ENCODE data around the gene ARHGAP10. TPM values are rescaled to one million over a fixed set of nuclear protein-coding genes. Genes with fewer than 3 reads are reported as not detected.

Gene ARHGAP10
- total and polyA plus RNA-seq, 2 donors (not counting 1 experiment from before 2014, with no cell fraction given) = 0.10 to 0.34 TPM

DNA sequence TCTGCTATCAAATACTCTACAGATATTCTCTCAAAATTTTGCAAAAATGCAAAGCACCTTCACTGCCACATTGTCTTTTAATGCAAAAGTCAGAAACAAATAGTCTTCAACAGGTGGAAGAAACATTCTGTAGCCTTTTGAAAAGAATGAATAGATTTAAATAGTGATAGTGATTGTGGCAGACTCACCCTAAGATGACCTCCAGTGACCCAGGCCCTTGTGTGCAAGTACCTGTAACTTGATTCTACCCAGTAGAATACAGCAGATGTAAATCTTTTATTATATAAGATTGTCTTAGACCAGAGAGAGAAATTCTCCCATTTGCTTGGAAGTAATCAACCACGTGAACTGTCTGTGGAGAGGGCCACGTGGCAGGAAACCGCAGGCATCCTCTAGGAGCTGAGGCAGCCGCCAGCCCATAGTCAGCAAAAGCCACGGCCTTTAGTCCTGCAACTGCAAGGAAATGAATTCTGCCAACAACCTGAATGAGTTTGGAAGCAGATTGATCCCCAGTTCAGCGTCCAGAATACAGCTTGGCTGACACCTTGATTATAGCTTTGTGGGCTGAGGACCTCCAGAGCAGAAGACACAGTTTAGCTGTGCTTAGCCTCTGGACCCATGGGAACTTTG, 272.5 kb downstream of the ARHGAP10 start:
- no peak overlapping the region for H3K27ac Mint-ChIP-seq
- Histone ChIP-seq H3K4me1 (ENCODE audit: control insufficient read depth in 2 of 2, insufficient read depth in 2 of 2, low read length in 2 of 2) (no peaks in the 10 kb centered on the region), H3K9ac (ENCODE audit: low read length) (no peak overlapping the region), H3K79me2 (ENCODE audit: control insufficient read depth, insufficient read depth, low read length) (no peaks in the 10 kb centered on the region), H4K20me1 (ENCODE audit: control insufficient read depth, insufficient read depth, low read length, poor library complexity, severe bottlenecking) (no peaks in the 10 kb centered on the region), H3K9me3 (ENCODE audit: control extremely low read depth in 1 of 3, control insufficient read depth in 2 of 3, insufficient read depth in 1 of 3, low read length in 2 of 3) (peaks cover 0 to 3% (median 0%) of the 10 kb centered on the region in 3 donors), H3K27ac (ENCODE audit: low read length in 2 of 2) (no peak overlapping the region), H3K27me3 (replicated peaks in 1 of 4; ENCODE audit: control extremely low read depth in 1 of 4, control insufficient read depth in 3 of 4, insufficient read depth in 4 of 4, low read length in 3 of 4) (peaks cover 0 to 3% (median 0%) of the 10 kb centered on the region in 4 experiments), H2AFZ (ENCODE audit: insufficient read depth, low read depth, low read length, poor library complexity, severe bottlenecking) (no peak overlapping the region), H3K4me3 (ENCODE audit: control extremely low read depth in 1 of 5, extremely low read depth in 1 of 5, insufficient read depth in 1 of 5, low read depth in 2 of 5, low read length in 4 of 5) (no peak overlapping the region), H3K4me2 (replicated peaks; ENCODE audit: low read depth, low read length, poor library complexity, severe bottlenecking) (no peak overlapping the region), H3K36me3 (replicated peaks in 1 of 2; ENCODE audit: control extremely low read depth in 1 of 2, control insufficient read depth in 1 of 2, extremely low read depth in 1 of 2, insufficient read depth in 2 of 2, low read length in 1 of 2) (no peaks in the 10 kb centered on the region)
- 10% methylated on average over 6 of the region's 6 CpGs for WGBS (ENCODE audit: insufficient coverage)
- intact Hi-C loops (cut with micrococcal nuclease) = no loop called here
- no peak overlapping the region for H3K4me3 Mint-ChIP-seq
- no peaks in the 10 kb centered on the region for H3K4me1 Mint-ChIP-seq
- H3K9me3 Mint-ChIP-seq (ENCODE audit: insufficient read depth) = no peaks in the 10 kb centered on the region
- H3K27me3 Mint-ChIP-seq = peaks cover 10% of the 10 kb centered on the region
- ATAC-seq (ENCODE audit: low read depth) = no peak
- ChIA-PET CTCF (no interaction called here), POLR2A (no interaction called here)
- no peak for TF ChIP-seq EZH2 (IDR thresholded peaks at IDR 0.05; ENCODE audit: borderline replicate concordance, insufficient read depth, low read depth, low read length, poor library complexity, severe bottlenecking)
- TF ChIP-seq, protein P1, sequence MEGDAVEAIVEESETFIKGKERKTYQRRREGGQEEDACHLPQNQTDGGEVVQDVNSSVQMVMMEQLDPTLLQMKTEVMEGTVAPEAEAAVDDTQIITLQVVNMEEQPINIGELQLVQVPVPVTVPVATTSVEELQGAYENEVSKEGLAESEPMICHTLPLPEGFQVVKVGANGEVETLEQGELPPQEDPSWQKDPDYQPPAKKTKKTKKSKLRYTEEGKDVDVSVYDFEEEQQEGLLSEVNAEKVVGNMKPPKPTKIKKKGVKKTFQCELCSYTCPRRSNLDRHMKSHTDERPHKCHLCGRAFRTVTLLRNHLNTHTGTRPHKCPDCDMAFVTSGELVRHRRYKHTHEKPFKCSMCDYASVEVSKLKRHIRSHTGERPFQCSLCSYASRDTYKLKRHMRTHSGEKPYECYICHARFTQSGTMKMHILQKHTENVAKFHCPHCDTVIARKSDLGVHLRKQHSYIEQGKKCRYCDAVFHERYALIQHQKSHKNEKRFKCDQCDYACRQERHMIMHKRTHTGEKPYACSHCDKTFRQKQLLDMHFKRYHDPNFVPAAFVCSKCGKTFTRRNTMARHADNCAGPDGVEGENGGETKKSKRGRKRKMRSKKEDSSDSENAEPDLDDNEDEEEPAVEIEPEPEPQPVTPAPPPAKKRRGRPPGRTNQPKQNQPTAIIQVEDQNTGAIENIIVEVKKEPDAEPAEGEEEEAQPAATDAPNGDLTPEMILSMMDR (IDR thresholded peaks at IDR 0.05) = no peak
- DNase-seq = no peak

GRCh38 chr4:148006001-148006400, 274.1 kb downstream of the ARHGAP10 start:
- no peaks in the 10 kb centered on the region for H3K4me1 Mint-ChIP-seq
- H3K4me3 ChIP-seq (ENCODE audit: control extremely low read depth in 1 of 5, extremely low read depth in 1 of 5, insufficient read depth in 1 of 5, low read depth in 2 of 5, low read length in 4 of 5) = no peak overlapping the region
- no peak for ATAC-seq (ENCODE audit: low read depth)
- no peaks in the 10 kb centered on the region for H4K20me1 ChIP-seq (ENCODE audit: control insufficient read depth, insufficient read depth, low read length, poor library complexity, severe bottlenecking)
- H3K27me3 ChIP-seq (replicated peaks in 1 of 4; ENCODE audit: control extremely low read depth in 1 of 4, control insufficient read depth in 3 of 4, insufficient read depth in 4 of 4, low read length in 3 of 4) = peaks cover 0 to 3% (median 0%) of the 10 kb centered on the region in 4 experiments
- ChIA-PET CTCF (no interaction called here), POLR2A (no interaction called here)
- no peak overlapping the region for H3K27ac ChIP-seq (ENCODE audit: low read length in 2 of 2)
- H3K27ac Mint-ChIP-seq = no peak overlapping the region
- no peak for DNase-seq
- H3K27me3 Mint-ChIP-seq = peaks cover 10% of the 10 kb centered on the region
- H3K4me3 Mint-ChIP-seq = no peak overlapping the region
- H3K4me2 ChIP-seq (replicated peaks; ENCODE audit: low read depth, low read length, poor library complexity, severe bottlenecking) = no peak overlapping the region
- no peaks in the 10 kb centered on the region for H3K79me2 ChIP-seq (ENCODE audit: control insufficient read depth, insufficient read depth, low read length)
- no peaks in the 10 kb centered on the region for H3K4me1 ChIP-seq (ENCODE audit: control insufficient read depth in 2 of 2, insufficient read depth in 2 of 2, low read length in 2 of 2)
- H2AFZ ChIP-seq (ENCODE audit: insufficient read depth, low read depth, low read length, poor library complexity, severe bottlenecking) = no peak overlapping the region
- H3K9ac ChIP-seq (ENCODE audit: low read length) = no peak overlapping the region
- WGBS (ENCODE audit: insufficient coverage) = 86% methylated on average over 10 of the region's 11 CpGs
- intact Hi-C loops (cut with micrococcal nuclease) = no loop called here
- no peaks in the 10 kb centered on the region for H3K9me3 ChIP-seq (ENCODE audit: control extremely low read depth in 1 of 3, control insufficient read depth in 2 of 3, insufficient read depth in 1 of 3, low read length in 2 of 3)
- no peaks in the 10 kb centered on the region for H3K36me3 ChIP-seq (replicated peaks in 1 of 2; ENCODE audit: control extremely low read depth in 1 of 2, control insufficient read depth in 1 of 2, extremely low read depth in 1 of 2, insufficient read depth in 2 of 2, low read length in 1 of 2)
- H3K9me3 Mint-ChIP-seq (ENCODE audit: insufficient read depth) = no peaks in the 10 kb centered on the region
- TF ChIP-seq, protein P1 (IDR thresholded peaks at IDR 0.05) = no peak
- TF ChIP-seq EZH2 (IDR thresholded peaks at IDR 0.05; ENCODE audit: borderline replicate concordance, insufficient read depth, low read depth, low read length, poor library complexity, severe bottlenecking) = no peak

All from B cell (primary cell).